Measurements from ENCODE around the gene IGFBP3. TPM values are rescaled to one million over a fixed set of nuclear protein-coding genes. Genes with fewer than 3 reads are reported as not detected.

The IGFBP3 gene
- total RNA-seq, 1 donor from 2014 or later, result not detected

DNA sequence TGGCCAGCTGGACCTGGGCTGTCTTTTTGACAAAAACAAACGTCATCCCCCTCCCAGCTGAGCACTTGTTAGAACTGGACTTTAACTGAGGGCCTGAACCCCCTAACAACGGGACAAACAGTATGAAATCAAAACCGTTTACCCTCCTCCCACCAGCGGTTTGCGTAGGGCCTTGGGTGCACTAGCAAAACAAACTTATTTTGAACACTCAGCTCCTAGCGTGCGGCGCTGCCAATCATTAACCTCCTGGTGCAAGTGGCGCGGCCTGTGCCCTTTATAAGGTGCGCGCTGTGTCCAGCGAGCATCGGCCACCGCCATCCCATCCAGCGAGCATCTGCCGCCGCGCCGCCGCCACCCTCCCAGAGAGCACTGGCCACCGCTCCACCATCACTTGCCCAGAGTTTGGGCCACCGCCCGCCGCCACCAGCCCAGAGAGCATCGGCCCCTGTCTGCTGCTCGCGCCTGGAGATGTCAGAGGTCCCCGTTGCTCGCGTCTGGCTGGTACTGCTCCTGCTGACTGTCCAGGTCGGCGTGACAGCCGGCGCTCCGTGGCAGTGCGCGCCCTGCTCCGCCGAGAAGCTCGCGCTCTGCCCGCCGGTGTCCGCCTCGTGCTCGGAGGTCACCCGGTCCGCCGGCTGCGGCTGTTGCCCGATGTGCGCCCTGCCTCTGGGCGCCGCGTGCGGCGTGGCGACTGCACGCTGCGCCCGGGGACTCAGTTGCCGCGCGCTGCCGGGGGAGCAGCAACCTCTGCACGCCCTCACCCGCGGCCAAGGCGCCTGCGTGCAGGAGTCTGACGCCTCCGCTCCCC, 32.7 kb downstream of the IGFBP3 start, which contains the start of gene IGFBP1:
Gene IGFBP1 (plus strand): TSS at position 304 of the 808 bp plus-strand sequence. CDS start 165 bp downstream, at position 469.
- DNase-seq (no peak), ATAC-seq (ENCODE audit: low read depth) (no peak)
- H3K9me3 Mint-ChIP-seq, result no peaks in the 10 kb centered on the region
- no peak within 1 kb of the TSS for H3K27ac Mint-ChIP-seq
- no peak within 1 kb of the TSS for H3K4me3 Mint-ChIP-seq
- POLR2A ChIA-PET, result no interaction called here
- no peaks in the 10 kb centered on the region for H3K36me3 Mint-ChIP-seq (ENCODE audit: low read depth)
- no peaks in the 10 kb centered on the region for H3K4me1 Mint-ChIP-seq
- intact Hi-C loops (cut with micrococcal nuclease), result no loop called here
- H3K27me3 Mint-ChIP-seq, result peaks cover 44% of the 10 kb centered on the region
- TF ChIP-seq, protein P1, sequence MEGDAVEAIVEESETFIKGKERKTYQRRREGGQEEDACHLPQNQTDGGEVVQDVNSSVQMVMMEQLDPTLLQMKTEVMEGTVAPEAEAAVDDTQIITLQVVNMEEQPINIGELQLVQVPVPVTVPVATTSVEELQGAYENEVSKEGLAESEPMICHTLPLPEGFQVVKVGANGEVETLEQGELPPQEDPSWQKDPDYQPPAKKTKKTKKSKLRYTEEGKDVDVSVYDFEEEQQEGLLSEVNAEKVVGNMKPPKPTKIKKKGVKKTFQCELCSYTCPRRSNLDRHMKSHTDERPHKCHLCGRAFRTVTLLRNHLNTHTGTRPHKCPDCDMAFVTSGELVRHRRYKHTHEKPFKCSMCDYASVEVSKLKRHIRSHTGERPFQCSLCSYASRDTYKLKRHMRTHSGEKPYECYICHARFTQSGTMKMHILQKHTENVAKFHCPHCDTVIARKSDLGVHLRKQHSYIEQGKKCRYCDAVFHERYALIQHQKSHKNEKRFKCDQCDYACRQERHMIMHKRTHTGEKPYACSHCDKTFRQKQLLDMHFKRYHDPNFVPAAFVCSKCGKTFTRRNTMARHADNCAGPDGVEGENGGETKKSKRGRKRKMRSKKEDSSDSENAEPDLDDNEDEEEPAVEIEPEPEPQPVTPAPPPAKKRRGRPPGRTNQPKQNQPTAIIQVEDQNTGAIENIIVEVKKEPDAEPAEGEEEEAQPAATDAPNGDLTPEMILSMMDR (IDR thresholded peaks at IDR 0.05), result no peak
- CTCF ChIA-PET, result no interaction called here

DNA sequence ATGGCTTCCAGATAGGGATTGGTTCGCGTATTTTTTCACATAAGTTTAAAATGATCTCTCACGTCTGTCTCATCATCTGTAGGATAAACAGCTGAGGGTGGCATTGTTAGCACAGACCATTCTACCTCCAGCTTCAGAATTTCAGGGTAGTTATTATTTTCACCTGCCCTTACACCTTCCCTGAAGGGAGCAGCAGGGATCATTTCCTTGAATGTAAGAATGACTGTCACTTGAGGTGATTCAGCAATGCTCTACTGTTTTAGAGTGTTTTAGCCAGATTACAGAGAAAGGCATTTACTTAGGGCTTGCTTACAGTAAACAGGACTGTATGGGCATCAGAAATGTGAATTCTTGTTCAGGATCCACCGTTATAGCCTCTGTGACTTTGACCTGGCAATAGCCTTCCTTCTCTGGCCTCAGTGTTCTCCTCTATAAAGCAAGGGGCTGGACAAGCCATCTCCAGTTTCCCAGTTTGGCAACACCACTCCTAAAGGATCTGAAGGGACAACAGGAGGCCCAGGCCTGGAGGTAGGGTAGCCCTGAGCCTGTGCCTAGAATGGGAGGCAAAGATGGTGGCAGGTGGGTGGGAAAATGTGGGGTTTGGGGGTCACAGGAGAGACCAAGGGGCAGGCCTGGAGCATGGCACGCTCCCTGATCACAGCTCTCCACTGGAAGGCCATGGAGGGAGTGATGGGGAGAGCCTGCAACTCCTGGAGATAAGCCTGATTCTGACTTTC, 34.0 kb downstream of the IGFBP3 start:
- TF ChIP-seq, protein P1 (IDR thresholded peaks at IDR 0.05), result no peak
- no peak for ATAC-seq (ENCODE audit: low read depth)
- H3K36me3 Mint-ChIP-seq (ENCODE audit: low read depth), result no peaks in the 10 kb centered on the region
- H3K27me3 Mint-ChIP-seq, result peaks cover 47% of the 10 kb centered on the region
- intact Hi-C loops (cut with micrococcal nuclease), result no loop called here
- no peak for DNase-seq
- H3K27ac Mint-ChIP-seq, result no peak overlapping the region
- ChIA-PET POLR2A (no interaction called here), CTCF (no interaction called here)
- H3K9me3 Mint-ChIP-seq, result no peaks in the 10 kb centered on the region
- H3K4me1 Mint-ChIP-seq, result no peaks in the 10 kb centered on the region
- H3K4me3 Mint-ChIP-seq, result no peak overlapping the region

DNA sequence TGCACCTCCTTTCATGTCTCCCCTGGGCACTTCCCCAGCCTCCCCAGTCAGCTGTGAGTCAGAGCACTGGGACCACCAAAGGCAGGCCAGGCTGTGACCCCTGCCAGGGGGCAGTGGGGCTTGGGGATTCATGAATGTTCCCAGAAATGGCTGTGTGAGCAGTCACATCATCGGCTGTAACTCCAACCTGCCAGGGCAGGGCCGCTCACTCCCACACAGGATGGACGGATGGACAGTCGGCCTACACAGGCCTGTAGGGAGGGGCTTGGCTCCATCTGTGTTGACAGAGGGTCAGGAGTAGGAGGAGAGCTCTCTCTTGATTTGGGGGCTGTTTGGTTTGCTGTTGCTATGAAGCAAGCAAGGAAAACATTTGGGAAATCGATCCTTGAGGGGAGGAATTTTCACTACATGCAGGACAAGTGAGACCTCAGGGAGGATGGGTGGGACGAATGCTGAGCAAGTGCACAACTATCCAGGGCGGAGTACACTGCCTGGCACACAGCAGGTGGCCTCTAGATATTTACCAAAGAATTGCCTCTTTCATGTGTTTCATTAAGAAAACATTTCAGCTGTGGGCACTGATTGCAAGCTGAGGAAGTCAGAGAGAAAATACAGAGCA, 35.7 kb downstream of the IGFBP3 start:
- Mint-ChIP-seq H3K36me3 (ENCODE audit: low read depth) (no peaks in the 10 kb centered on the region), H3K4me1 (no peaks in the 10 kb centered on the region), H3K27ac (no peak overlapping the region), H3K4me3 (no peak overlapping the region), H3K27me3 (peaks cover 37% of the 10 kb centered on the region), H3K9me3 (no peaks in the 10 kb centered on the region)
- ChIA-PET CTCF (no interaction called here), POLR2A (no interaction called here)
- ATAC-seq (ENCODE audit: low read depth) (no peak), DNase-seq (no peak)
- TF ChIP-seq, protein P1 (IDR thresholded peaks at IDR 0.05), result no peak
- intact Hi-C loops (cut with micrococcal nuclease), result no loop called here

DNA sequence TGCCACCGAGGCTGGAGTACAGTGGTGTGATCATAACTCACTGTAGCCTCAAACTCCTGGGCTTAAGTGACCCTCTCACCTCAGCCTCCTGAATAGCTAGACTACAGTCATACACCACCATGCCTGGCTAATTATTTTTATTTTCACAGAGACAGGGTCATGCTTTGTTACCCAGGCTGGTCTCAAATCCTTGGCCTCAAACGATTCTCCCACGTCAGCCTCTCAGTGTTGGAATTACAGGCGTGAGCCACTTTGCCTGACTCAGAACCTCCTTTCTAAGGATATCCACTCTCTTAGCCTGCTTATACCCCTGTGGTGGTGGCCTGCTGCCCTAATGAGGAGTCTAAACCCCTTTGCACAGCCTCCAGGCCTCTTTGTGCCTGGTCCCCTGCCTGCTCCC, 36.9 kb downstream of the IGFBP3 start:
- TF ChIP-seq, protein P1 (IDR thresholded peaks at IDR 0.05), result no peak
- ATAC-seq (ENCODE audit: low read depth), result no peak
- no peak for DNase-seq
- Mint-ChIP-seq H3K36me3 (ENCODE audit: low read depth) (no peaks in the 10 kb centered on the region), H3K27ac (no peak overlapping the region), H3K9me3 (peaks cover 5% of the 10 kb centered on the region), H3K27me3 (peaks cover 29% of the 10 kb centered on the region), H3K4me3 (no peak overlapping the region), H3K4me1 (no peaks in the 10 kb centered on the region)
- ChIA-PET CTCF (no interaction called here), POLR2A (no interaction called here)
- intact Hi-C loops (cut with micrococcal nuclease), result no loop called here

DNA sequence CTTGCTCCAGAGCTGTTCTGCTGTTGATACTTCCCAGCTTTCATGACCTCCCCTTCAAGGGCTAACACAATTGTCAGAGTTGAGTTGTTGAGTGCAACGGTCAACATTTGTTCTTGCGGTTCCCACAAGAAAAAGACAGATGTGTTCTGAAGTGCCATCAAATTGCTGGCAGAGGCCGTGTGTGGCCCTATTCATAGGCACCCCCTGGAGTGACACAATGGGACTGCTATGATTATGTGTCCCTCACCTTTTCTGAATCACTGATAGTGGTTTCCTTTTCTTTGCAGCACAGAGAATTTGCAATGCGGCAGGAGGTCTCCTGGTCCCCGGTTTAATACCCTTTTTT, 38.6 kb downstream of the IGFBP3 start:
- intact Hi-C loops (cut with micrococcal nuclease), result no loop called here
- no peak overlapping the region for H3K4me3 Mint-ChIP-seq
- DNase-seq (no peak), ATAC-seq (ENCODE audit: low read depth) (no peak)
- TF ChIP-seq, protein P1 (IDR thresholded peaks at IDR 0.05), result no peak
- H3K27me3 Mint-ChIP-seq, result peaks cover 22% of the 10 kb centered on the region
- H3K27ac Mint-ChIP-seq, result no peak overlapping the region
- CTCF ChIA-PET, result no interaction called here
- H3K36me3 Mint-ChIP-seq (ENCODE audit: low read depth), result no peaks in the 10 kb centered on the region
- H3K9me3 Mint-ChIP-seq, result peaks cover 10% of the 10 kb centered on the region
- POLR2A ChIA-PET, result no interaction called here
- no peaks in the 10 kb centered on the region for H3K4me1 Mint-ChIP-seq
